KOPT-K1 (cell line): ENCODE data around the gene BPI.

Experiments used
- H3K27ac ChIP-seq: fragments of 200-600 bp; sonication (generic); 2 replicates; pipeline ENCODE4 v1.5.1; 2016; ENCODE audit warnings: antibody characterized with exemption, mild to moderate bottlenecking, low read depth, low read length; ENCODE audit not compliant: poor library complexity, severe bottlenecking
- H3K36me3 ChIP-seq: fragments of 200-600 bp; sonication (generic); 2 replicates; pipeline ENCODE4 v1.5.1; 2017; ENCODE audit warnings: antibody characterized with exemption, mild to moderate bottlenecking, low read length, moderate library complexity; ENCODE audit not compliant: insufficient read depth
- H3K9me3 ChIP-seq: fragments of 200-600 bp; sonication (generic); 2 replicates; pipeline ENCODE4 v1.5.1; 2017; ENCODE audit warnings: antibody characterized with exemption, low read length, mild to moderate bottlenecking; ENCODE audit not compliant: insufficient read depth, poor library complexity, severe bottlenecking

The BPI gene

DNA sequence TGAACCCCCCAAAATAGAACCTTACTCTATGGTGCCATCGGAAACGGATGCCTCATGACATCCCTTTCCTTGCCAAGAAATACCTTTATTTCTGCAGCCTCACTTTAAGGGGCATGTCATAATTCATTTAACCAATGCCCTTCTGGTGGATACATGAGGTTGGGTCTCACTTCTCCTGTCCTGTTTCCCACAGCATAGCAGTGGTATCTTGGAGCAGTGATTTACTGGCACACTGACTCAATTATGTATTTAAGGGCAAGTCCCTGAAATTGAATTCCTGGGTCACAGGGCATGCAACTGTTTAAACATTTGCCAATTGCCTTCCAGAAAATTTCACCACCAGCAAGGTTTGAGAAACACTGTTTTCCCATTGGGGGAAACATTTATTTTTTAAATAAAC is 41.7 kb downstream of the BPI start:
- Histone ChIP-seq H3K36me3 (no peaks in the 10 kb centered on the region), H3K9me3 (no peaks in the 10 kb centered on the region), H3K27ac (no peak overlapping the region)

DNA sequence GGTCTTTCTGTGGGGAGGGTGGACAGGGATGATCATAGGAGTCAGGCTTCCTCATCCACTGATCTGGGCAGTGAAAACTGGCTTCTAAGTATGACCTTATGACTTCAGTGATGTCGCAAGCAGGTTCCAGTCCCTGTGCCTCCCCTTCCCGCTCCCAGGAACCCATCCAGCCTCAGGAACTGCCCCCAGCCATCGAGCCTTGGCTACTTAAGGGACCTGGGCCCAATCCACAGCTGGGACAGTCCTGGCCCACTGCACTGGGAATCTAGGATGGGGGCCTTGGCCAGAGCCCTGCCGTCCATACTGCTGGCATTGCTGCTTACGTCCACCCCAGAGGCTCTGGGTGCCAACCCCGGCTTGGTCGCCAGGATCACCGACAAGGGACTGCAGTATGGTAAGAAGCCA is 42.3 kb downstream of the BPI start, which contains the start of gene LBP:
Gene LBP, plus strand, starts transcription at position 236 of the 405 bp plus-strand sequence. Its CDS starts 35 bp downstream, at position 271.
- no peaks in the 10 kb centered on the region for H3K36me3 ChIP-seq
- no peak within 1 kb of the TSS for H3K27ac ChIP-seq
- H3K9me3 ChIP-seq, result no peaks in the 10 kb centered on the region

DNA sequence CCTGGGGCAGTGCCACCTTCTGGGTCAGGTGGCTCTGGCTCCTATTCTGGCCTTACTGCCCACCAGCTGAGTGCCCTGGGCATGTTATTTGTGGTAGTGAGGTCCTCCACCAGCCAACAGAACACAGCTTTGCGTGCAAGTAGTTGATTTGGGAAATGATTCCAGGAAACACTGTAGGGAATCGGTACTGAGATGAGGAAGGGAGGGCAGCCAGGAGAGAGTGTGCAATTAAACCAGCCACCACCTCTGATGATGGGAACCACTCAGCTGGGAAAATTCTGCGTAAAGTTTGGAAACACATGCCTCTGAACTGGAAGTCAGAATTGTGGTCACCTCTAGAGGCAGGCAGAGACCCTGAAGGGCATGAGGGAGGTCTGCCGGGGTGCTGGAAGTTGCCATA is 42.8 kb downstream of the BPI start:
- Histone ChIP-seq H3K9me3 (no peaks in the 10 kb centered on the region), H3K27ac (no peak overlapping the region), H3K36me3 (no peaks in the 10 kb centered on the region)

DNA sequence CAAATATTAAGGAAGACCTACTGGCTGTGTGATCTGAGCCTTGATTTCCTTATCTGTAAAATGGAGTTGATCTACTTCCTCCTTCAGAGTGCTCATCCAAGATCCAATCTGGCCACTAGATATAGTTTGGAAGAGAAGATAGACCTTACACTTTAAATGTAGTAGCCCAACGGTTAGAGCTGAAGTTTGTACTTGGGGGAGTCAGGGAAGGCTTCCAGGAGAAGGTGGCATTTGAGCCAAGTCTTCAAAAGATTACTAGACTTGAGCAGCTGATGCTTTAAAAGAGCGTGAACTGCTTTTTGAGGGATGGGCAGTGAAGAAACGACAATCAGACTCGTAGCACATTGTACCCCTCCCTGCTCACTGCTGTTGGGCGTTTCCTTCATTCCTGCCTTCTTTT is 45.9 kb downstream of the BPI start:
- no peaks in the 10 kb centered on the region for H3K36me3 ChIP-seq
- no peak overlapping the region for H3K27ac ChIP-seq

DNA sequence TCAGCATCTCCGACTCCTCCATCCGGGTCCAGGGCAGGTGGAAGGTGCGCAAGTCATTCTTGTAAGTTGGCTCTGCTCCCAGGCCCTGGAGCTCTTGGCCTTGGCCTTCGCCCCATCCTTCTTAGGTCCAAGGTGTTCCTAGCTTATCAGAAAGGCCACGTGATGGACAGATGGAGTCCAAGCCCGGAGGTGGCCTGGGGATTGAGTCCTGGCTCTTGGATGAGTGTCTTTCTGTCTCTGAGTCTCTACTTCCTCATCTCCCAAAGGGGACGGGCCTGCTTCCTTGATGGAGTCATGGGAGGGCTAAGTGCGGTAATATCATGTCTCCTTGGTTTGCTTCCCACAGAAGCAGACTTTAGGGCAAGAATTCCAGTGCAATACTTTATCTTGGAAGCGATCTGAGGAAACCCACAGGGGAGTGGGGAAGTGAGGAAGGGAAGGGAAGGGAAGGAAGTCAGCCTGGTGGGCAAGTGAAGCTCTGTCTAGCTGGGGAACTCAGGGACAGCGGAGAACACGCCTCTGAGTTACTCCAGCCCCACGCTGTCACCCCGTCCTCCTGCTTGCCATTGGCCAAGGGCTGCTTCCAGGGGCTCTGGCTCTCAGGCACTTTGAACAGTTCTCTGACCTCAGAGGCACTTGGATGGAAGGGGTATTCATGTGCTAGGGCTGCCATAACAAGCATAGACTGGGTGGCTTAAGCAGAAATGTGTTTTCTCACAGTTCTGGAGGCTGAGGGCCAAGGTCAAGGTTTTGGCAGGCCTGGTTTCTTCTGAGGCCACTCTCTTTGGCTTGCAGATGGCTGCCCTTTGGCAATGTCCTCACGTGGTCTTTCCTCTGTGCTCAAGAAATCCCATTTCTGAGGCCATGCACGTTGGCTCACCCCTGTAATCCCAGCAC is 47.2 kb downstream of the BPI start:
- no peaks in the 10 kb centered on the region for H3K9me3 ChIP-seq
- H3K36me3 ChIP-seq, result no peaks in the 10 kb centered on the region
- H3K27ac ChIP-seq, result no peak overlapping the region

More for the DNA sequence above, 45.9 kb downstream of the BPI start:
- H3K9me3 ChIP-seq, result no peaks in the 10 kb centered on the region

DNA sequence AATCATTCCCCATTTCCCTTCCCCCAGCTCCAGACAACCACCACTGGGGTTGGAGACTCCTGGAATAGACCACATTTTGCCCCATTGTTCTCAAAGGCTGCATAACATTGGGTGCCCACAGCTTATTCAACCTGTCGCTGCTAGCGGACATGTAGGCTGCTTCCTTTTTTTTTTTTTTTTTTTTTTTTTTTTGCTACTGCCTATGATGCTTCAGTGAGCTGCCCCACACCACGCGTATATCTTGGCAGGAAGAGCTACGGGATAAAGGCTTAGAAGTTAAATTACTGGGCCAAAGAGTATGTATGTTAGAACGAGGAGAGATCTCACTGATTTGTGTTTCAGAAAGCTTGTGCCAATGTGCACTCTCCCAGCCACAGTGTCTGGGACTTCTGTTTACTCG is 49.4 kb downstream of the BPI start:
- no peak overlapping the region for H3K27ac ChIP-seq

DNA sequence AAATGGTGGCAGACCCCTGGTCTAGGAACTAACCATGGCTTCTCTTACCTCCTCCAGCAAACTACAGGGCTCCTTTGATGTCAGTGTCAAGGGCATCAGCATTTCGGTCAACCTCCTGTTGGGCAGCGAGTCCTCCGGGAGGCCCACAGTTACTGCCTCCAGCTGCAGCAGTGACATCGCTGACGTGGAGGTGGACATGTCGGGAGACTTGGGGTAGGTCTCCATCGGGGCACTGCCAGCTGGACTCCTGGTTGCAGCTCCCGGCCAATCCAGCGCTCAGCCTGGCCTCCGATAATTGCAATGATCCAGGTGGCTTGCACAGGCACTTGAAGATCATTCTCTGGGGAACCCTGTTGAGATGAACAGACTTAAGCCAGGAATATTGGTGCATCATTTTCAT is 50.3 kb downstream of the BPI start:
- no peaks in the 10 kb centered on the region for H3K9me3 ChIP-seq
- no peaks in the 10 kb centered on the region for H3K36me3 ChIP-seq
- H3K27ac ChIP-seq, result no peak overlapping the region

More for the DNA sequence above, 49.4 kb downstream of the BPI start:
- H3K36me3 ChIP-seq, result no peaks in the 10 kb centered on the region
- H3K9me3 ChIP-seq, result no peaks in the 10 kb centered on the region

DNA sequence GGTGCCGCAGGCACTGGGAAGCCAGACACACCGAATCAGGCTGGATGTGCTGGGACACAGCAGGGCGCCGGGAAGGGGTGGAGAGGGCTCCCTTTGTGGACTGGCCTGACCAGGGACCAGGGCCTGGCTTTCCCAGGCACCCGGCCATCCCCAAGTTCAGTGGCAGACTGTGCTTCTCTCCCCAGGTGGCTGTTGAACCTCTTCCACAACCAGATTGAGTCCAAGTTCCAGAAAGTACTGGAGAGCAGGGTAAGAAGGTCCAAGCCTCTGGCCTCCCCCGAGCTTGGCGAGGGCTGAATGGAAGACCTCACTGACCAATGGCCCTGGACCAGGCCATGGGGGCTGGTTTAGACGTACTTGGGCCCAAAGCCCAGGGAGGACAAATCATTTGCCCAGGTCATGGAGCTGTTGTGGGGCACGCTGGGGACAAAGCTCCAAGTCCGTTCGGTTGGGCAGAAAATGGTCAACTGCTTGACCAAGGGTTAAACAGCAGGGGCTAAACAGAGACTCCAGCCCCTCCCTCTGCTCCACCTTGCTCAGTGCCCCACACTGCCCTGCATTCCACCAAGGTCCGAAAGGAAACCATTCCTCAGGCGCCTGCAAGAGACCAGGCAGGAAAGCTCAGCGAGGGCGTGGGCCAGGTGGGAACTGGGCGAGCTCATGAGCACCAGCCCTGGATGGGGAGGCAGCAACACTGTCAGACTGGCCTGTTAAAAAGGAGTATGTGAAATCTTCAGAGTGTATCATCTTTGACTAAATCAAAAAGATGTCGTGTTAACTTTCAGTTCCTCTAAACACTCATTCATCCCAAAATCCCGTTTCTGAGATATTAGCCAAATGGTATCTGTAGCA is 51.4 kb downstream of the BPI start:
- Histone ChIP-seq H3K27ac (no peak overlapping the region), H3K36me3 (no peaks in the 10 kb centered on the region), H3K9me3 (no peaks in the 10 kb centered on the region)

DNA sequence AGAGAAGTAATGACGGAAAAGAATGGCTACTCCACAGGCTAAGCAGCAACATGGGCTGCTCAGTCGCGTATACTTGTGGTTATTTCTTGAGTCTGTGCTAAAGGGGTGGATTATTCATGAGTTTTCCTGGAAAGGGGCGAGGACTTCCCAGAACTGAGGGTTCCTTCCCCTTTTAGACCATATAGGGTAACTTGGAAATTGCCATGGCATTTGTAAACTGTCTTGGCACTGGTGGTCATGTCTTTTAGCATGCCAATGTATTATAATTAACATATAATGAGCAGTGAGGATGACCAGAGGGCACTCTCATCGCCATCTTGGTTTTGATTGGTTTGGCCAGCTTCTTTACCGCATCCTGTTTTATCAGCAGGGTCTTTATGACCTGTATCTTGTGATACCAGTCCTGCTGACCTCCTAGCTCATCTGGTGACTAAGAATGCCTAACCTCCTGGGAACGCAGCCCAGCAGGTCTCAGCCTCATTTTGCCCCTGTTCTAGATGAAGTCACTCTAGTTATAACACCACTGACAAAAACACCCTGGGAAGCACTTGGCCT is 53.8 kb downstream of the BPI start:
- Histone ChIP-seq H3K9me3 (no peaks in the 10 kb centered on the region), H3K27ac (no peak overlapping the region), H3K36me3 (no peaks in the 10 kb centered on the region)

DNA sequence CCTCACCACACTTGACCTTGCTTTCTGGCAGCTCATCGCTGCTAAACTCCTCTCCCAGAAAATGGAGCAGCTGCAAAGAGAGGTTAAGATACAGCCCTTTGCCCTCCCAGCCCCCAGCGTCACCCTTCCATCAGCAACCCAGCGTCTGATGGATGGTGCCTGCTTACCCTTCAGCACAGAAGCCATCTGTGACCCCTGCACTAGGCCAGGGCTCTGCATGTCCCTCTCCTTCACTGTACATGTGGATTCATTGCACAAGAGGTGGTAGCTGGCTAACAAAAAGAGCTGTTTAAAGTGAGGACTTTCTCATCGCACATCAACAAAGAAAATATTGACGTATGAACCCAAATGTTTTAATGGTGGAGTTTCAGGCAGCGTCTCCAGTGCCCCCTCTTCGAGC is 54.6 kb downstream of the BPI start:
- Histone ChIP-seq H3K27ac (no peak overlapping the region), H3K9me3 (no peaks in the 10 kb centered on the region), H3K36me3 (no peaks in the 10 kb centered on the region)

DNA sequence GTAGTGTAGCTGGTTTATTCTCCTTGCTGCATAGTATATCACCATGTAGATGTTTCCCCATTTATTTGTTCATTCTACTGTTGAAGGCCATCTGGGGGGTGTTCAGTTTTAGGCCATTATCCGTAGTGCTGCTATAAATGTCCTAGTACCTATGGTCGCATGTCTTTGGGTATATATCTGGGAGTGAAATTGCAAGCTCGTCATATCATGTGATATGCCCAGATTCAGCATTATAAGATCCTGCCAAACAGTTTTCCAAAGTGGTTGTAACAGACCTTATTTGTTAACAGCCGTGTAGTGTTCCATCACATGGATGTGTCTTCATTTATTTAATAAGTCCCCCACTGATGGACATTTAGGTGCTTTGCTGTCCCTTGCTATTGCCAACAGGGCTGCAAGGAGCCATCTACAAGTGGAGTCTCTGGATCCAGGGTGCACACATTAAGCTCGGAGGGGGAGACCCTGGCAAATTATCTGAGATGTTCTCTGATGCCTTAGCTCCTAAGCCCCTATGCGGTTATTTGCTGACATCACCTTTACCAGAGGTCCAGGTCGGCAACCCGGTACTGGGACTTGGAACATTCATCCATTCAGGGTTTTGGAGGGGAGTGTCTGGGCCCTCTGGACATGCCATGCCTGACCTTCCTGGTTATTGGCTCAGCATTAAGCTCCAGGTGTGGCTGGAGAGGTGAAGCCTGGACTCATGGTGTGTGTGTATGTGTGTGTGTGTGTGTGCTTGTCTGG is 59.2 kb downstream of the BPI start:
- Histone ChIP-seq H3K27ac (no peak overlapping the region), H3K9me3 (no peaks in the 10 kb centered on the region), H3K36me3 (no peaks in the 10 kb centered on the region)

DNA sequence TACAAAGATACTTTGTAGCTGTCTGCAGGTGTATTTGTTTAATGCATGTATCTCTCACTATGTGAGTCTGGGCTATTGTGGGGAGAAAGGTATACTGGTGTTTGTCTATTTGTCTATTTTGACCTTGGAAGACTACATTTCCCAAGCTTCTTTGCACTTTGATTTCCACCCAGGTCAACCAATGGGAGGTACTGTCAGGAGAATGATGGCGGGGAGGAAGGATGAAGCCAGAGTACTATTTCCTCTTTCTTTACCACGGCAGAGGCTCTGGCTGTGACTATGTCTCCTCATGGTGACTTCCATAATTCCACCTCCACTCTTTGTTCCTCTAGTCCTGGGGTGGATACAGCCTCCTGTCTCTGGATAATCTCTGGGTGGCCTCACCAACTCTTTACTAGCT is 65.4 kb downstream of the BPI start:
- Histone ChIP-seq H3K27ac (no peak overlapping the region), H3K9me3 (no peaks in the 10 kb centered on the region)

DNA sequence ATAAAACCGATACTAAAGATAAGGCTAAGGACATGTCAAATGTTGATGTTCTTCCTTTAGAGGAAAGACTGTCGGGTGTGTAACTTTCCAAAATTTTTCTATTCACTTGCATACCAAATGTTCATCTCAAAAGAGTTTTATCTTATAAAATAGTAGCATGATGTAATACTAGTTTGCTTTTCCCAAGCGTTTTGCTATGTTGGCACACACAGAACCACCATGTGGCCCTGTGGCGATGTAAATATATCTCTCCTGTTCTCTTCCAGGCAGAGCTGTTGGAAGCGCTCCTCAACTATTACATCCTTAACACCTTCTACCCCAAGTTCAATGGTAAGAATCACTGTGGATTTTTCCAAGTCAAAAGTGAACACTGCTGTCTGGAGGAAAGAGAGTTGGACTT is 68.8 kb downstream of the BPI start:
- no peaks in the 10 kb centered on the region for H3K9me3 ChIP-seq
- H3K27ac ChIP-seq, result no peak overlapping the region
- no peaks in the 10 kb centered on the region for H3K36me3 ChIP-seq

More for the DNA sequence above, 65.4 kb downstream of the BPI start:
- no peaks in the 10 kb centered on the region for H3K36me3 ChIP-seq

DNA sequence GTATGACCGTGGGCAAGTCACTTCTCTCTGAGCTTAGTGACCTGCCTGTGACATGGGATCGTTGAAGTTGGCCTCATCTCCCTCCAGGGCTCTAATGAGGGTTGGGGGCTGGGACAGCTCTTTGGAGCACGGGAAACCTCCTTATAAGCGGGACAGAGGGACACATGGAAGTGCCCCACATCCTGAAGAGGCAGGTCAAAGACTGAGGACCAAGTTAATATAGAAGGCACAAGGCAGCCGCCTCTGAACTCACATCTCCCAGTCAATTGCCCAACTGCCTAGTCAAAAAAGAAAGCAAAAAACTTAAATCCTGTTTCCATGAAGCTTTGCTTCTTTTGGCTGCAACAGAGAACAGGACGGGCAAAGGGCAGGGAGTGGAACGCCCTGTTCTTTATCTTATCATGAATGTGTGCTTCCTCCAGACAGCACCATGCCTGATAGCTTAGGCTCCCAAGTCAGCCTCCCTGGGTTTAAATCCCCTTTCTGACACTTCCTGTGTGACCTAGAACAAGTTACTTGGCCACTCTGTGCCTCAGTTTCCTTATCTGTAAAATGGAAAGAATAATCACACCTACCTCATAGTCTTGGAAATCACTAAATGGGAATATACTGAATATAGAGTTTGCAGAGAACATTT is 69.4 kb downstream of the BPI start:
- no peaks in the 10 kb centered on the region for H3K36me3 ChIP-seq
- no peaks in the 10 kb centered on the region for H3K9me3 ChIP-seq
- no peak overlapping the region for H3K27ac ChIP-seq
